ENCODE data around the gene RTL10. TPM values are rescaled to one million over a fixed set of nuclear protein-coding genes. Genes with fewer than 3 reads are reported as not detected.

RTL10 gene
- total RNA-seq, 2 donors from 2014 or later = 15.7 to 41.9 TPM

GRCh38 chr22:19889951-19890350 lies 35.3 kb upstream of the RTL10 start:
- DNase-seq (ENCODE audit: low spot score) = no peak
- WGBS = 97% methylated on average over 9 of the region's 9 CpGs
- intact Hi-C loops (cut with DNase I) = no loop called here

GRCh38 chr22:19888131-19888746 lies 33.6 kb upstream of the RTL10 start:
- intact Hi-C loops (cut with DNase I) = no loop called here
- H3K36me3 ChIP-seq = no peaks in the 10 kb centered on the region

More at GRCh38 chr22:19889951-19890350, 35.3 kb upstream of the RTL10 start:
- H3K9me3 ChIP-seq = no peaks in the 10 kb centered on the region
- no peak overlapping the region for H3K4me3 ChIP-seq
- peaks cover 21% of the 10 kb centered on the region for H3K4me1 ChIP-seq (replicated peaks)
- no peak overlapping the region for H3K27ac ChIP-seq
- H3K36me3 ChIP-seq = no peaks in the 10 kb centered on the region
- TF ChIP-seq POLR2AphosphoS5 (IDR thresholded peaks at IDR 0.05) (no peak), POLR2A (IDR thresholded peaks at IDR 0.05) (no peak), CTCF (IDR thresholded peaks at IDR 0.05) (no peak)
- no peaks in the 10 kb centered on the region for H3K27me3 ChIP-seq (replicated peaks; ENCODE audit: insufficient read depth)

GRCh38 chr22:19887256-19887985 lies 32.7 kb upstream of the RTL10 start:
- TF ChIP-seq POLR2A (IDR thresholded peaks at IDR 0.05) (no peak), POLR2AphosphoS5 (IDR thresholded peaks at IDR 0.05) (no peak), CTCF (IDR thresholded peaks at IDR 0.05) (no peak)
- Histone ChIP-seq H3K27ac (no peak overlapping the region), H3K4me3 (no peak overlapping the region), H3K36me3 (no peaks in the 10 kb centered on the region), H3K27me3 (replicated peaks; ENCODE audit: insufficient read depth) (no peaks in the 10 kb centered on the region), H3K9me3 (no peaks in the 10 kb centered on the region), H3K4me1 (replicated peaks) (peaks cover 13% of the 10 kb centered on the region)
- WGBS = 89% methylated on average over 16 of the region's 16 CpGs
- intact Hi-C loops (cut with DNase I) = no loop called here
- DNase-seq (ENCODE audit: low spot score) = no peak

More at GRCh38 chr22:19888131-19888746, 33.6 kb upstream of the RTL10 start:
- H3K27ac ChIP-seq = no peak overlapping the region
- WGBS = 92% methylated on average over 17 of the region's 17 CpGs
- H3K27me3 ChIP-seq (replicated peaks; ENCODE audit: insufficient read depth) = no peaks in the 10 kb centered on the region
- TF ChIP-seq POLR2A (IDR thresholded peaks at IDR 0.05) (no peak), CTCF (IDR thresholded peaks at IDR 0.05) (no peak), POLR2AphosphoS5 (IDR thresholded peaks at IDR 0.05) (no peak)
- H3K4me1 ChIP-seq (replicated peaks) = peaks cover 21% of the 10 kb centered on the region
- no peak overlapping the region for H3K4me3 ChIP-seq
- no peak for DNase-seq (ENCODE audit: low spot score)
- H3K9me3 ChIP-seq = no peaks in the 10 kb centered on the region

- Histone ChIP-seq H3K9me3 (no peaks in the 10 kb centered on the region), H3K4me1 (replicated peaks) (peaks cover 6% of the 10 kb centered on the region), H3K27me3 (replicated peaks; ENCODE audit: insufficient read depth) (no peaks in the 10 kb centered on the region), H3K4me3 (no peak overlapping the region), H3K27ac (no peak overlapping the region), H3K36me3 (no peaks in the 10 kb centered on the region)
- WGBS = 76% methylated on average over 12 of the region's 12 CpGs
- intact Hi-C loops (cut with DNase I) = no loop called here
- DNase-seq (ENCODE audit: low spot score) = no peak
- TF ChIP-seq POLR2AphosphoS5 (IDR thresholded peaks at IDR 0.05) = no peak
Observed at GRCh38 chr22:19886605-19887255, 32.1 kb upstream of the RTL10 start.

GRCh38 chr22:19885841-19886592 lies 31.3 kb upstream of the RTL10 start:
- DNase-seq (ENCODE audit: low spot score) = no peak
- no peak for TF ChIP-seq POLR2A (IDR thresholded peaks at IDR 0.05)
- no peak for TF ChIP-seq CTCF (IDR thresholded peaks at IDR 0.05)
- no peak for TF ChIP-seq POLR2AphosphoS5 (IDR thresholded peaks at IDR 0.05)
- H3K27ac ChIP-seq = no peak overlapping the region
- no peaks in the 10 kb centered on the region for H3K4me1 ChIP-seq (replicated peaks)
- intact Hi-C loops (cut with DNase I) = no loop called here
- H3K36me3 ChIP-seq = no peaks in the 10 kb centered on the region
- no peaks in the 10 kb centered on the region for H3K9me3 ChIP-seq
- H3K4me3 ChIP-seq = no peak overlapping the region
- no peaks in the 10 kb centered on the region for H3K27me3 ChIP-seq (replicated peaks; ENCODE audit: insufficient read depth)
- 85% methylated on average over 15 of the region's 15 CpGs for WGBS
